NCI-H446 treated with DMSO at 0.1 percent for 48 hours (cell line): ENCODE results near the gene FAM193B.
"Not testable (repeated sequence)": the region's sequence is repeated elsewhere in the genome, so short reads cannot be mapped to it uniquely, and the experiment has no call there.

Experiments used
- DNase-seq: peaks from one replicate; lab custom pipeline; 2025; lab: John Stamatoyannopoulos, UW

Gene FAM193B

DNA sequence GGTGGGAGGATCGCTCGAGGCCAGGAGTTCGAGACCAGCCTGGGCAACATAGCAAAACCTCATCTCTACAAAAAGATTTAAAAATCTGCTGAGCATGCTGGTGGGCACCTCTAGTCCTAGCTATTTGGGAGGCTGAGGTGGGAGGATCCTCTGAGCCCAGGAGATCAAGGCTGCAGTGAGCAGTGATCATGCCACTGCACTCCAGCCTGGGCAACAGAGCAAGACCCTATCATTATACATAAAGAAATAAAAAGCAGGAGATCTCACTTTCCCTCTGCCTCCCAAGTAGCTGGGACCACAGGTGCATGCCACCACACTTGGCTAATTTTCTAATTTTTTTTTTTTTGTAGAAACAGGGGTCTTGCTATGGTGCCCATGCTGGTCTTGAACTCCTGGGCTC, 68.6 kb downstream of the FAM193B start:
- not testable (repeated sequence) for DNase-seq

GRCh38 chr5:177484902-177485549, 69.3 kb downstream of the FAM193B start:
- no peak for DNase-seq

DNA sequence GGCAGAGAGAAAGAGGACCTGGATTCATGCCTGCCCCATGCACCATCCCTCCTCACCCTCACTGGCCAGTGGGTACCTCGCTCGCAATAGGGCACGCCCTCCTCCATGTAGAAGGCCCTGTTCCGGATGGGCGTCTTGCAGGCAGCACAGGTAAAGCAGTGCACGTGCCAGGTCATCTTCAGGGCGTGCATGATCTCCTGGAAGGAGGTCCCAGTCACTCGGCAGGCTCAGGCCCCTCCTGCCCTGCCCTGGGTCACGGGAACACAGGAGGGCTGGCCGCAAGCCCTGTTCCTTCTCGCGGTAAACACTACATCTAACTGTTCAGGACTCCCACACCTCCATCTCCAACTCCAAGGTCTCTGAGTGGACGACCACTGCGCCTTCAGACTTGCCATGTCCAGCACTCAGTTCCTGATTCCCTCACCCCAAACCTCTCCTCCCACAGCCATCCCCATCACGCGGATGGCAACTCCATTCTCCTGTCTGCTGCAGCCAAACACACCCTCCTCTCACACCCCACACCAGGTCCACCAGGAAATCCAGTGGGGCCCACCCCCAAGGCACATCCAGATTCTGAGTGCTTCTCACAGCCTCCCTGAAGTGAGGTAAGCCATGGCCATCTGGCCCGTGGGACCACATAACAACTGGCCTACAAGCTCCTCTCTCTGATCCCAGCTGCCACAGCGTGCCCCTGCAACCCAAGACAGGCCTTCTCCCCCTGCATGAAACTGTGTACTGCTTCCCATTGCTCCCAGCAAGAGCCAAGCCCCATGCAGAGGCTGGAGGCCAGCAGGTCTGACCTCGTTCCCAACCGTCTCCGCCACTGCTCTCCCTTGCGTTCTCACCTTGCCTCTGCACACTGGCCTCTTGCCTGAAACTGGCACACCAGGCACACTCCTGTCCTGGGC, 70.1 kb downstream of the FAM193B start:
- DNase-seq = no peak

DNA sequence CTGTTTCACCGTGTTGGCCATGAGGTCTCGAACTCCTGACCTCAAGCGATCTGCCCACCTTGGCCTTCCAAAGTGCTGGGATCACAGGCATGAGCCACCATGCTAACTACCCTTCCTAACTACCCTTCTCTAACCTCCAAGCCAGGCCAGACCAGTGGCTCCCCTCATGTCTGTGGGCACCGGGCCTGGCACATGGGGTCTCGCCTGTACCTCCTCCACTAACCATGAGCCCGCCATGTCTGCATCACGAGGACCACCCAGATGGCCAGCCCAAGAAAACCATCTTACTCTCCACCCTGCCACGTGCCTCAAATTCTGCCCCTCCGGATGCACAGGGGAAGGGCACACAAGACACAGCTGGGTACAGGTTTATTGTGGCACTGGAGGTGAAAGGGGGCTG, 71.3 kb downstream of the FAM193B start:
- DNase-seq = no peak

DNA sequence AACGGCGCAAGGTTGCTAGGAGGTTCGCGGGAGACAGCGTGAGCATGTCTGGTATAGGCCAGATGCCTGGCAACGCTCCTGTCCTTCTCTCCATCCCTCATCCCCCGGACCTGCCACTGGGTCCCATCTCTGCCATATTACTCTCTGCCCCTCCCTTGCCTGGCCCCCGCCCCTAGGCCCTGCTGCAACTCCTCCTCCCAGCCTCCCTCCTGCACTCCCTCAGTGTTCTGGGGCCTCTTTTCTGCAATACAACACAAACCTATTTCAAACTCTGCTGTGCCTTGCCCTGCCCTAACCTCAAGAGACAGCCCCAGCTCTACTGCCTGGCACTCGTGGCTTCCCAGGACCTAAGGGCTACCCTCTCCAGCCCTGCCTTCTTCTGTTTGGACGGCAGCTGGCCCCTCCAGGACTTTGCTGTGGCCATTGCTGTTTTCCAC, 72.0 kb downstream of the FAM193B start:
- DNase-seq = no peak

DNA sequence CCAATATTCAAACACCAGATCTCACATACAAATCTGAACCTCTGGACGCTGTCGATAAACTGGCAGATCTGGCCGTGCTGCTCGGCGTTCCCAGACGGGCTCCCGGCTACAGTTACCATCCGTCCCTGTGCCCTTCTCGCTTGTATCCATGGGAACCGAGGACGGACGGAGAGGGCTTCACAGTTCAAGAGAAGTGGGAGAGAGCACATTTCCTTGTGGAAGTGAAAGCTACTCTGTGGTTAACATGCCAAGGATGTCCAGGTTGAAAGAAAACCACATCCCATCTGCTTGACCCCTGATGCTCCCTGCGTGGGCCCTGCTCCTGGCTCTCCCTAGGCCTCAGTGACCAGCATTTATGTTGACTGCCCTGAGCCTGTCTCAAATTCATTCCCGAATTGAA, 74.6 kb downstream of the FAM193B start:
- no peak for DNase-seq

GRCh38 chr5:177478711-177479646, 75.4 kb downstream of the FAM193B start:
- no peak for DNase-seq

- DNase-seq = no peak
These were observed 76.5 kb downstream of the FAM193B start for GRCh38 chr5:177477701-177478477.

- DNase-seq = no peak
These were observed 77.7 kb downstream of the FAM193B start for GRCh38 chr5:177476531-177477233.

DNA sequence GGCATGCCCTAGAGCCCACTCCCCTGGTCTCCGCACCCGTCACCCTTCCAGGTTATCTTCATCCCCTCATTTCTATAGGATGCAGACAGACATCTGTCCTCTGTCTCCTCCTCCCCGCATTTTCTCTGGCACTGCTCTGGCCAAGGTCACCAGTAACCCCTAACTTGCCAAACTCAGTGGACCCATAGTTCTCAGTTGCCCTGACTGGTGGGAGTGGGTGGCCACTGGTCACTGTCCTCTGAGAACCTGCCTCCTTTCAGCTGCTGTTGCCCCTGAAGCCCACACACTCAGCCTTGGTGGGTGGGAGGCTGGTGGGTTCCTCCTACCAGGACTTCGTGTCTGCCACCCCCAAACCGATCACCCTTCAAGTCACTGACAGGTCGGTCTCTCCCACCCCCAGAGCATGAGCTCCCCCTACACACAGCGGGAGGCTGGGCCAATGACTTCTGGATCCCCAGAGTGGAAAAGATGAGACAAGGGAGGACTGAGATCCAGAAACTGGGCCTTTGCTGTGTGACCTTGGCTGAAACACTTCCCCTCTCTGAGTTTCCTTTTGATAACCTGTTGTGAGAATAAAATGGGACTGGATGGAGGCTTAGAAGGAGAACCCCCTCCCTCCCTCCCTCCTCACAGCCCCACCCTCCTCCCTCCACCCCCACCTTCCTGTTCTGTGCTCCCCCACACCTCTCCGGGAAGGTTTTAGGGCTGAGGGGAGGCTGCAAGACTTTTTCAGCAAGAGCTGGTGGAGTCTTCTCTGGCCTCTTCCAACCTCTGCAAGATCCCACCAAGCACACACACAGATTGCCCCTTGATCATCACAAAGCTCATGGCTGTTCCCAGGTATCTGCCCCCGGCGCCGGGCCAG, 78.6 kb downstream of the FAM193B start:
- DNase-seq = no peak

GRCh38 chr5:177474846-177475562, 79.4 kb downstream of the FAM193B start:
- no peak for DNase-seq

- DNase-seq = no peak
These were observed 80.3 kb downstream of the FAM193B start for GRCh38 chr5:177474002-177474476.

DNA sequence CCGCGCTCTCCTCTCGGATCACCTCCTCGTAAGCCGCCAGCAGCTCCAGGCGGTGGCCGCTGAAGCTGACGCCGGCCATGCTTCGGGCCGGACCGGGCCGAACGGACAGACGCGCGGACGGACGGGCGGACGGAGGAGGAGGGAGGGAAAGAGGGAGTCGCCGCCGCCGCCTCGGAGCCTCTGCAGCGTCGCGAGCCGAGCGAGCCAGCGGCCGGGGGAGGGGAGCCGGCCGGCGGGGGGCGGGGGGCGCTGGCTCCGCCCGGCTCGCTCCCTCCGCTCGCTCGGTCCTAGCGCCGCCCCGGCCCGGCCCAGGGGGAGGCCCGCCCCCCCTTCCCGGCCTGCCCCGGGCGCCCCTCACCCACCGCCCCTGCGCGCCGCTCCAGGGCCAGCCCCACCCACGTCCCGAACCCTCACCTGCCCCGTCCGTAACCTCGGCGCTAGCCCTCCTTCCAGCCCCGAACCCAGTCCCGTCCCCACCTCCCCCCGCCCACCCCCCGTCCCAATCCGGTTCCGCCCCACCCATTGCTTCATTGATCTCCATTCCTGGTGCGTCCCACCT, 80.8 kb downstream of the FAM193B start, which contains the start of gene DBN1:
DBN1 (minus strand) TSS at position 192 of the 559 bp plus-strand sequence; CDS start at position 79, 113 bp downstream.
- DNase-seq = peak; percentile 21

DNA sequence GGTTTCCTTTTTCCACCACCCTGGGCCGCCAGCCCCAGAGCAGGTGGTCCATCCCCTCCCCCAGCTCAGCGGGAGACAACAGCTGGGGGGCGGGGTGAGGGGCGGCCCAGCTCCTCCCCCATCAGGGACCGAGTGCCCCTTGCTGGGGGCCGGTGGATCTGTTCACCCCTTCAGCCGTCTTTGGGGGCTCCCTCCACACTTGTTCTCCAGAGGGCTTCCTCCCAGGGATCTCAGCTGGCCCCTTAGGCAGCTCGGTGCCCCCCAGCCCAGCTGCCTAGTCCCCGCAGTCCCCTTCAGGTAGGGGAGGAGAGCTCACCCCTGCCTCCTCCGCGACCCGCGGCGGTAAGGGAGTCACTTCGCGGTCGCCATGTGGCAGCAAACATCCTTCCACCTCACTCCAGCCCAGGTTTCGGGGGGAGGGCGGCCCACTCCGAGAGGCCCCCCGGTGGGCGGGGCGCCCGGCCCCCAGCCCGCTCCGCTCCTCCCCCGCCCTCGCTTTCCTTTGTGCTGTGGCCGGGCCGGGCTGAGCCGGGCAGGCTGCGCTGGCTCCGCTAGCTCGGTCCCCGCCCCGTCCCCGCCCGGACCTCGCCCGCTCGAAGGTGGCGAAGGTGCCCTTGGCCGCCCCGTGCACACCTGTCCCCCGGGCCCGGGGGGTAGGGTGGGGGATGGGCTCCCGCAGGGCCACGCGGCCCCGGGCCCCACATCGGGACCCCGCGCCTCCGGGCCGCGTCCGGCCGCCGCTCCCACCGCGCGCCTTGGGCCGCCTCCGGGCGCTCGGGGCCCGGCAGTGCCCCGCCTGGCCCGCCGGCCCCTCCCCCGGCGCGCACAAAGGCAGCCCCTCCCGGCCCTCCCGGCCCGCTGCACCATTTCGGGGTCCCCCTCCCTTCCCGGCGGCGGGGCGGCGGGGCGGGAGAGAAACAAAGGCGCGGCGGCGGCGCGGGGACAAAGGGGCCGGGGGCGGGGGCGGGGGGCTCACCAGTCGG, 81.6 kb downstream of the FAM193B start:
- DNase-seq = no peak

- DNase-seq = no peak
These were observed 82.6 kb downstream of the FAM193B start for GRCh38 chr5:177471610-177472356.

DNA sequence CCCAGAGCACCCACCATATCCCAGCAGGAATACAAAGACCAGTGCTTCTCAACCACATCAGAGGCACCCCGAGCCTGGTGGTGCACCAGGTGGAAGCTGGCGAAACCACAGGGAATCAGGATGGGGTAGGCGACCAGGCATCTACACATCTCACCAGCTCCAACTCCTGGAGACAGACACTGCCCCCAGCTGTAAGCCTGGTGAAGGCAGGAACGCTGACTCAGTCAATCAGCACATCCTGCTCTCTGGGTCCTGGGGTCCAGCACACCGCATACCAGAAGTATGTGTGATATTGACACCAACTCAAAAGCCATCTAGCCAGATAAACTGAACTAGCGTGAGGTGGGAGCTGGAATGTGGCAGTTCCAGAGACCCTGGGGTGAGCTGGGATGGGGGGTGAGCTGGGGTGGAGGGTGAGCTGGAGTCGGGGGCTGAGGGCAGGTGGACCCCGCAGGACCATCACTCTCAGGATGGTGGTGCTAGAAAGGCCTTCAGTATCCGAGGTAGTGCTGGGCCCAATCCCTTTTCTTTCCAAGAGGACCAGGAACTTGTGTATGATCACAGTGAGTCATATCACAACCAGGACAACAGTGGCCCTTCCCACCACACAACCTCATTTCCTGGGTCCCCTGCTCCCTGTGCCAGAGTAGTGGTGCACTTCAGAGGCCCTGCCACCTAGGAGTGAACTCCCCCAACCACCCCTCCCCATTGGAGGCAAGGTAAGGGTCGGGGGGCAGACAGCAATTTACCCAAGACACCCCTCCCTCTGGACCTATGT, 83.4 kb downstream of the FAM193B start:
- no peak for DNase-seq
